ENCODE measurements around the gene SLC13A1. TPM values are rescaled to one million over a fixed set of nuclear protein-coding genes. Genes with fewer than 3 reads are reported as not detected.

Gene SLC13A1
- polyA plus RNA-seq, 3 donors, result not detected

DNA sequence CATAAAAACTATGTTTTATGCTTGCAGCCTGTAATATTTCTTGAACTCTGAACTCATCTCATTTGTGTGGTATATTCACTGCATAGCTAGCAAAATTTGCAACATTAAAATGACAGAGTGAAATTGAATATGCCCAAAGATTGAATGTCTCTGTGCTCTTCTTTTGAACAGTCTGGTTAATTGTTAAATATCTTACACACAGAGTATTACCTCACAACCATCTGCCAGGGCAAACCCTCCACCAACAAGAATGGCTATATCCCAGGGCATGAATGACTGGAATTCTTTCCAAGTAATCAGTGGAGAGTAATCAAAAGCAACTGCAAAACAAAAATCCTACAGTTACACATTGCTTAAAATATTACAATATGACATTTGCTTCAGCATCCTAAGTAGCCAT lies 76.9 kb downstream of the SLC13A1 start:
- no peaks in the 10 kb centered on the region for H3K36me3 ChIP-seq (replicated peaks in 1 of 2; ENCODE audit: control insufficient read depth in 1 of 2, insufficient read depth in 2 of 2, low read length in 2 of 2)
- Mint-ChIP-seq H3K36me3 (no peaks in the 10 kb centered on the region), H3K27me3 (ENCODE audit: low read depth in 3 of 3) (no peaks in the 10 kb centered on the region), H3K4me3 (no peak overlapping the region), H3K9me3 (peaks cover 0 to 2% (median 0%) of the 10 kb centered on the region in 7 donors), H3K4me1 (no peaks in the 10 kb centered on the region), H3K27ac (no peak overlapping the region)
- H3K4me1 ChIP-seq (ENCODE audit: control insufficient read depth in 1 of 2, insufficient read depth in 2 of 2, low read length in 2 of 2), result no peaks in the 10 kb centered on the region
- DNase-seq, result no peak
- TF ChIP-seq, protein P1, sequence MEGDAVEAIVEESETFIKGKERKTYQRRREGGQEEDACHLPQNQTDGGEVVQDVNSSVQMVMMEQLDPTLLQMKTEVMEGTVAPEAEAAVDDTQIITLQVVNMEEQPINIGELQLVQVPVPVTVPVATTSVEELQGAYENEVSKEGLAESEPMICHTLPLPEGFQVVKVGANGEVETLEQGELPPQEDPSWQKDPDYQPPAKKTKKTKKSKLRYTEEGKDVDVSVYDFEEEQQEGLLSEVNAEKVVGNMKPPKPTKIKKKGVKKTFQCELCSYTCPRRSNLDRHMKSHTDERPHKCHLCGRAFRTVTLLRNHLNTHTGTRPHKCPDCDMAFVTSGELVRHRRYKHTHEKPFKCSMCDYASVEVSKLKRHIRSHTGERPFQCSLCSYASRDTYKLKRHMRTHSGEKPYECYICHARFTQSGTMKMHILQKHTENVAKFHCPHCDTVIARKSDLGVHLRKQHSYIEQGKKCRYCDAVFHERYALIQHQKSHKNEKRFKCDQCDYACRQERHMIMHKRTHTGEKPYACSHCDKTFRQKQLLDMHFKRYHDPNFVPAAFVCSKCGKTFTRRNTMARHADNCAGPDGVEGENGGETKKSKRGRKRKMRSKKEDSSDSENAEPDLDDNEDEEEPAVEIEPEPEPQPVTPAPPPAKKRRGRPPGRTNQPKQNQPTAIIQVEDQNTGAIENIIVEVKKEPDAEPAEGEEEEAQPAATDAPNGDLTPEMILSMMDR (IDR thresholded peaks at IDR 0.05), result no peak
- H3K79me2 ChIP-seq (ENCODE audit: insufficient read depth, low read length), result no peaks in the 10 kb centered on the region
- no peaks in the 10 kb centered on the region for H4K20me1 ChIP-seq (ENCODE audit: insufficient read depth, low read length)
- H3K4me2 ChIP-seq (replicated peaks; ENCODE audit: extremely low read depth, low read length, poor library complexity, severe bottlenecking), result no peak overlapping the region
- H2AFZ ChIP-seq (ENCODE audit: insufficient read depth, low read depth, low read length, poor library complexity, severe bottlenecking), result no peak overlapping the region
- H3K4me3 ChIP-seq (replicated peaks in 1 of 3; ENCODE audit: low read depth in 2 of 3, low read length in 3 of 3), result no peak overlapping the region
- H3K9ac ChIP-seq (ENCODE audit: insufficient read depth, low read length, poor library complexity, severe bottlenecking), result no peak overlapping the region
- no peaks in the 10 kb centered on the region for H3K27me3 ChIP-seq (ENCODE audit: control insufficient read depth in 2 of 2, insufficient read depth in 2 of 2, low read length in 2 of 2)
- no peaks in the 10 kb centered on the region for H3K9me3 ChIP-seq (replicated peaks in 1 of 2; ENCODE audit: control insufficient read depth in 1 of 2, insufficient read depth in 1 of 2, low read length in 2 of 2)
- no peak overlapping the region for H3K27ac ChIP-seq (ENCODE audit: low read depth in 1 of 2, low read length in 2 of 2)
- intact Hi-C loops (cut with micrococcal nuclease), result no loop called here

DNA sequence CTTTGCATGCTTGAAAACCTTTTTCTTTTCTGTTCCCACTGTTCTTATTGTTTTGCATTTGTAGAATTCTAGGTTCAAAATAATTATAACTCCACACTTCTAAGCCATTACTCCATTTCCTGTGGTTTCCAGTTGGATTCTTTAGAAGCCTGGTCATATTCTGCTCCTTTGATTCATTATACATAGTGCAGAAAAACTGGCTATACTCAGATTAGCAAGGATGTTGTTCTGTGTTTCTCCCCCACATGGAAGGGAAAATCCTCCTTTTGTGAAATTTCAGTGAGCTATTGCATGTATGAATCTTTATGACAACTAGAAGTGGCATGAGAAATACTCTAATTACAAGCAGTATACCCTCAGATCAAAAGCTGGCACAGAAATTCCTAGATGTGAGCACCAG lies 79.5 kb downstream of the SLC13A1 start:
- intact Hi-C loops (cut with micrococcal nuclease), result no loop called here
- Histone ChIP-seq H2AFZ (ENCODE audit: insufficient read depth, low read depth, low read length, poor library complexity, severe bottlenecking) (no peak overlapping the region), H4K20me1 (ENCODE audit: insufficient read depth, low read length) (no peaks in the 10 kb centered on the region), H3K27ac (ENCODE audit: low read depth in 1 of 2, low read length in 2 of 2) (no peak overlapping the region), H3K36me3 (replicated peaks in 1 of 2; ENCODE audit: control insufficient read depth in 1 of 2, insufficient read depth in 2 of 2, low read length in 2 of 2) (no peaks in the 10 kb centered on the region), H3K9me3 (replicated peaks in 1 of 2; ENCODE audit: control insufficient read depth in 1 of 2, insufficient read depth in 1 of 2, low read length in 2 of 2) (no peaks in the 10 kb centered on the region), H3K9ac (ENCODE audit: insufficient read depth, low read length, poor library complexity, severe bottlenecking) (no peak overlapping the region), H3K79me2 (ENCODE audit: insufficient read depth, low read length) (no peaks in the 10 kb centered on the region), H3K27me3 (ENCODE audit: control insufficient read depth in 2 of 2, insufficient read depth in 2 of 2, low read length in 2 of 2) (no peaks in the 10 kb centered on the region), H3K4me3 (replicated peaks in 1 of 3; ENCODE audit: low read depth in 2 of 3, low read length in 3 of 3) (no peak overlapping the region), H3K4me2 (replicated peaks; ENCODE audit: extremely low read depth, low read length, poor library complexity, severe bottlenecking) (no peak overlapping the region), H3K4me1 (ENCODE audit: control insufficient read depth in 1 of 2, insufficient read depth in 2 of 2, low read length in 2 of 2) (no peaks in the 10 kb centered on the region)
- no peak overlapping the region for H3K27ac Mint-ChIP-seq
- H3K4me3 Mint-ChIP-seq, result no peak overlapping the region
- H3K27me3 Mint-ChIP-seq (ENCODE audit: low read depth in 3 of 3), result no peaks in the 10 kb centered on the region
- peaks cover 0 to 2% (median 0%) of the 10 kb centered on the region in 7 donors for H3K9me3 Mint-ChIP-seq
- TF ChIP-seq, protein P1 (IDR thresholded peaks at IDR 0.05), result no peak
- no peaks in the 10 kb centered on the region for H3K36me3 Mint-ChIP-seq
- no peaks in the 10 kb centered on the region for H3K4me1 Mint-ChIP-seq
- DNase-seq, result no peak

All from CD14-positive monocyte (primary cell).